Sigmoid colon (tissue), 4 donors: ENCODE results near the gene FBXL15.

Experiments used
- CTCF ChIP-seq, 4 experiments: fragments of 450-650 bp in 3 of 4; fragments of 200-600 bp in 1 of 4; IDR thresholded peaks; one replicate each; pipeline ENCODE4 v1.5.1; 2016 to 2019; ENCODE audit warnings: antibody characterized with exemption in 4 of 4, mild to moderate bottlenecking in 3 of 4, moderate library complexity in 2 of 4
- EP300 ChIP-seq, 4 donors: sonication (generic); formaldehyde crosslinking; IDR thresholded peaks; one replicate each; pipeline ENCODE4 v1.6.1; 2017; ENCODE audit warnings: antibody characterized with exemption in 4 of 4
- POLR2A ChIP-seq, 2 donors: fragments of 450-650 bp; IDR thresholded peaks; one replicate each; pipeline ENCODE4 v1.6.1; 2016; ENCODE audit warnings: antibody characterized with exemption in 2 of 2, mild to moderate bottlenecking in 2 of 2, moderate library complexity in 2 of 2
- POLR2AphosphoS5 ChIP-seq, 4 donors: sonication (generic); formaldehyde crosslinking; IDR thresholded peaks; one replicate each; pipeline ENCODE4 v1.6.1; 2017; ENCODE audit warnings: antibody characterized with exemption in 4 of 4

GRCh38 chr10:102436312-102436711 is 15.7 kb downstream of the FBXL15 start:
- TF ChIP-seq CTCF (IDR thresholded peaks at IDR 0.05) (no peak), POLR2A (IDR thresholded peaks at IDR 0.05) (no peak), EP300 (IDR thresholded peaks at IDR 0.05) (no peak), POLR2AphosphoS5 (IDR thresholded peaks at IDR 0.05) (no peak)
